ENCODE data around the gene CAPN14.

The CAPN14 gene

GRCh38 chr2:31243053-31243452 is 25.7 kb upstream of the CAPN14 start:
- no peak for DNase-seq

- no peak for DNase-seq
Measured at GRCh38 chr2:31241625-31242270, 24.4 kb upstream of the CAPN14 start.

GRCh38 chr2:31240381-31241365 is 23.4 kb upstream of the CAPN14 start:
- no peak for DNase-seq

- DNase-seq: peak in 8 of 14 donors; percentile 22 to 79 (median 34)
Measured at GRCh38 chr2:31239593-31240177, 22.4 kb upstream of the CAPN14 start.

GRCh38 chr2:31238906-31239592 is 21.7 kb upstream of the CAPN14 start:
- DNase-seq: no peak

- DNase-seq: peak in 10 of 14 donors; percentile 23 to 53 (median 42)
Measured at GRCh38 chr2:31238126-31238905, 21.0 kb upstream of the CAPN14 start.

GRCh38 chr2:31237348-31238017 is 20.2 kb upstream of the CAPN14 start:
- no peak for DNase-seq

- peak in 1 of 14 donors; percentile 24 for DNase-seq
Measured at GRCh38 chr2:31236433-31237205, 19.3 kb upstream of the CAPN14 start.

GRCh38 chr2:31235504-31235902 is 18.2 kb upstream of the CAPN14 start:
- DNase-seq: peak in 1 of 14 donors; percentile 47

- peak in 1 of 14 donors; percentile 30 for DNase-seq
Measured at GRCh38 chr2:31234683-31235503, 17.6 kb upstream of the CAPN14 start.

- DNase-seq: peak; percentile 33 to 95 (median 84)
Measured at GRCh38 chr2:31233741-31234682, 16.7 kb upstream of the CAPN14 start, which contains the start of gene EHD3. Gene EHD3, plus strand, starts transcription at chr2:31234152. Its CDS starts 470 bp downstream, at chr2:31234622.

GRCh38 chr2:31233231-31233630 is 15.9 kb upstream of the CAPN14 start:
- peak in 1 of 14 donors; percentile 45 for DNase-seq

GRCh38 chr2:31232586-31232985 is 15.3 kb upstream of the CAPN14 start:
- DNase-seq: no peak

GRCh38 chr2:31231571-31232302 is 14.4 kb upstream of the CAPN14 start:
- no peak for DNase-seq

- DNase-seq: no peak
Measured at GRCh38 chr2:31230751-31231150, 13.4 kb upstream of the CAPN14 start.

GRCh38 chr2:31228717-31229116 is 11.4 kb upstream of the CAPN14 start:
- DNase-seq: no peak

- DNase-seq: no peak
Measured at GRCh38 chr2:31227711-31228125, 10.4 kb upstream of the CAPN14 start.
